ENCODE measurements around the gene EPHA3.

GRCh38 chr3:89326997-89327396 is 219.6 kb downstream of the EPHA3 start:
- TF ChIP-seq SMAD4 (CRISPR knock-in tag; IDR thresholded peaks at IDR 0.05) (no peak), CTCF (IDR thresholded peaks at IDR 0.05) (no peak), JUN (CRISPR knock-in tag; IDR thresholded peaks at IDR 0.05) (no peak), MAX (CRISPR knock-in tag; IDR thresholded peaks at IDR 0.05) (no peak), AR (CRISPR knock-in tag; IDR thresholded peaks at IDR 0.05) (no peak), E2F1 (CRISPR knock-in tag; IDR thresholded peaks at IDR 0.05) (no peak), RELA (CRISPR knock-in tag; IDR thresholded peaks at IDR 0.05; ENCODE audit: borderline replicate concordance) (no peak)

Measured in WTC11 (cell line).